Gastrocnemius medialis (tissue), 4 donors: ENCODE data around the gene ZNF627.

ENCODE experiments used
- CTCF ChIP-seq, 5 experiments: fragments of 450-650 bp in 3 of 5; fragments of 200-600 bp in 2 of 5; sonication (generic) in 2 of 5; IDR thresholded peaks in 4 of 5; conservative IDR thresholded peaks in 1 of 5; 1 replicate in 4 of 5; 2 replicates in 1 of 5; pipeline ENCODE4 v1.5.1; 2016 to 2019; ENCODE audit warnings: antibody characterized with exemption in 5 of 5, mild to moderate bottlenecking in 3 of 5, moderate library complexity in 3 of 5
- POLR2A ChIP-seq, 2 donors: fragments of 450-650 bp; IDR thresholded peaks; one replicate each; pipeline ENCODE4 v1.6.1; 2017; ENCODE audit warnings: antibody characterized with exemption in 2 of 2, mild to moderate bottlenecking in 2 of 2, moderate library complexity in 2 of 2

DNA sequence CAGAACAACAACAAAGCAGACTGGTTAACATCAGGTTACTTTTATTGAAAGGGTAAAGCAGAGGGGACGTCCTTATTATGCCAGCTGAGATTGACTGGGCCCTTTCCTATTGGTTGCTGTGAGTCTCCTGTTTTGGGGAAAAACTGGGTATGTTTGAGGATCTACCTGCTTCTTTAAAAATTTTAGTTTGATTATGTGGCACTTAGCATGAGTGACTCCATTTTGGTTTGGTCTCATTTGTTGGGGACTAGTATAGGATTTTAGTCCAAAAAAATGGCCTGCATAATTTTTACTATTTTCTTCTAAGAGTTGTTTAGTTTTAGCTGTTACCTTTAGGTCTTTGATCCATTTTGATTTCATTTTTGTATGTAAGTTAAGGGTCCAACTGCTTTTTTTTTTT lies 14.4 kb downstream of the ZNF627 start:
- TF ChIP-seq CTCF (IDR thresholded peaks at IDR 0.05 in 4 of 5, conservative IDR thresholded peaks at IDR 0.05 in 1 of 5) (no peak), POLR2A (IDR thresholded peaks at IDR 0.05) (no peak)
